ENCODE measurements around the gene FOSB. TPM values are rescaled to one million over a fixed set of nuclear protein-coding genes. Genes with fewer than 3 reads are reported as not detected.

FOSB gene
- total and polyA plus RNA-seq, 5 donors: 1.6 to 57.8 (median 8.4) TPM

- intact Hi-C loops (cut with DNase I): loop anchor here in 1 of 4 donors (2.0 kb wide), 1 partner anchor 15 kb away; the partner anchor contains the start of gene FOSB
- Histone ChIP-seq H3K4me3 (ENCODE audit: low read length) (no peak overlapping the region), H3K27me3 (ENCODE audit: control insufficient read depth, insufficient read depth) (no peaks in the 10 kb centered on the region), H3K4me1 (ENCODE audit: control insufficient read depth, insufficient read depth, low read length) (no peaks in the 10 kb centered on the region), H3K9me3 (ENCODE audit: control insufficient read depth, low read length) (no peaks in the 10 kb centered on the region), H3K27ac (ENCODE audit: low read length) (peak overlapping the region; percentile 38)
- ATAC-seq (no peak), DNase-seq (peak in 2 of 3 donors; percentile 19 to 37)
- 78% methylated on average over 12 of the region's 12 CpGs for WGBS
These were observed 15.9 kb upstream of the FOSB start for GRCh38 chr19:45451850-45452387.

GRCh38 chr19:45455707-45456499, 11.9 kb upstream of the FOSB start:
- H3K4me3 ChIP-seq (ENCODE audit: low read length): no peak overlapping the region
- 12% methylated on average over 27 of the region's 27 CpGs for WGBS
- ATAC-seq: peak; percentile 90 to 93

DNA sequence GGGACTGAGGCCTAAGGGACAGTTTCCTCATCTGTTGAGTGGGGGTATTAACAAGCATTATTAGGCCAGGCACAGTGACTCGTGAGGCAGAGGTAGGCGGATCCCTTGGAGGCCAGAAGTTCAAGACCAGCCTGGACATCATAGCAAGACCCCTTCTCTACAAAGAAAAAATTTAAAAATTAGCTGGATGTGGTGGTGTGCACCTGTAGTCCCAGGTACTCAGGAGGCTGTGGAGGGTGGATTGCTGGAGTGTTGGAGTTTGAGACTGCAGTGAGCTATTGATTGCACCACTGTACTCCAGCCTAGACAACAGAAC, 11.3 kb upstream of the FOSB start:
- ATAC-seq: no peak
- 71% methylated on average over 2 of the region's 2 CpGs for WGBS
- intact Hi-C loops (cut with DNase I): no loop called here
- Histone ChIP-seq H3K4me1 (ENCODE audit: control insufficient read depth, insufficient read depth, low read length) (no peaks in the 10 kb centered on the region), H3K4me3 (ENCODE audit: low read length) (no peak overlapping the region), H3K27ac (ENCODE audit: low read length) (peak overlapping the region; percentile 65), H3K27me3 (ENCODE audit: control insufficient read depth, insufficient read depth) (no peaks in the 10 kb centered on the region), H3K9me3 (ENCODE audit: control insufficient read depth, low read length) (no peaks in the 10 kb centered on the region)
- no peak for DNase-seq

More at GRCh38 chr19:45455707-45456499, 11.9 kb upstream of the FOSB start:
- Histone ChIP-seq H3K9me3 (ENCODE audit: control insufficient read depth, low read length) (no peaks in the 10 kb centered on the region), H3K4me1 (ENCODE audit: control insufficient read depth, insufficient read depth, low read length) (no peaks in the 10 kb centered on the region), H3K27me3 (ENCODE audit: control insufficient read depth, insufficient read depth) (no peaks in the 10 kb centered on the region), H3K27ac (ENCODE audit: low read length) (peak overlapping the region; percentile 65)
- intact Hi-C loops (cut with DNase I): no loop called here
- DNase-seq: peak; percentile 93 to 94 (median 93)

GRCh38 chr19:45457776-45458175, 10.0 kb upstream of the FOSB start:
- DNase-seq: peak in 2 of 3 donors; percentile 11 to 20
- Histone ChIP-seq H3K27me3 (ENCODE audit: control insufficient read depth, insufficient read depth) (no peaks in the 10 kb centered on the region), H3K9me3 (ENCODE audit: control insufficient read depth, low read length) (no peaks in the 10 kb centered on the region), H3K4me1 (ENCODE audit: control insufficient read depth, insufficient read depth, low read length) (no peaks in the 10 kb centered on the region), H3K27ac (ENCODE audit: low read length) (no peak overlapping the region), H3K4me3 (ENCODE audit: low read length) (no peak overlapping the region)
- no peak for ATAC-seq
- intact Hi-C loops (cut with DNase I): no loop called here

- H3K27me3 ChIP-seq (ENCODE audit: control insufficient read depth, insufficient read depth): no peaks in the 10 kb centered on the region
- ATAC-seq (no peak), DNase-seq (no peak)
- no peak overlapping the region for H3K4me3 ChIP-seq (ENCODE audit: low read length)
- 61% methylated on average over 8 of the region's 8 CpGs for WGBS
- intact Hi-C loops (cut with DNase I): no loop called here
- no peaks in the 10 kb centered on the region for H3K4me1 ChIP-seq (ENCODE audit: control insufficient read depth, insufficient read depth, low read length)
- no peaks in the 10 kb centered on the region for H3K9me3 ChIP-seq (ENCODE audit: control insufficient read depth, low read length)
- H3K27ac ChIP-seq (ENCODE audit: low read length): no peak overlapping the region
These were observed 6.9 kb upstream of the FOSB start for GRCh38 chr19:45460807-45461347.

GRCh38 chr19:45462174-45462573, 5.6 kb upstream of the FOSB start:
- Histone ChIP-seq H3K4me1 (ENCODE audit: control insufficient read depth, insufficient read depth, low read length) (no peaks in the 10 kb centered on the region), H3K27me3 (ENCODE audit: control insufficient read depth, insufficient read depth) (no peaks in the 10 kb centered on the region), H3K9me3 (ENCODE audit: control insufficient read depth, low read length) (no peaks in the 10 kb centered on the region), H3K4me3 (ENCODE audit: low read length) (no peak overlapping the region), H3K27ac (ENCODE audit: low read length) (no peak overlapping the region)
- intact Hi-C loops (cut with DNase I): no loop called here
- WGBS: 55% methylated on average over 4 of the region's 4 CpGs
- DNase-seq (no peak), ATAC-seq (no peak)

GRCh38 chr19:45463241-45463640, 4.6 kb upstream of the FOSB start:
- 72% methylated on average over 4 of the region's 4 CpGs for WGBS
- no peak for ATAC-seq

DNA sequence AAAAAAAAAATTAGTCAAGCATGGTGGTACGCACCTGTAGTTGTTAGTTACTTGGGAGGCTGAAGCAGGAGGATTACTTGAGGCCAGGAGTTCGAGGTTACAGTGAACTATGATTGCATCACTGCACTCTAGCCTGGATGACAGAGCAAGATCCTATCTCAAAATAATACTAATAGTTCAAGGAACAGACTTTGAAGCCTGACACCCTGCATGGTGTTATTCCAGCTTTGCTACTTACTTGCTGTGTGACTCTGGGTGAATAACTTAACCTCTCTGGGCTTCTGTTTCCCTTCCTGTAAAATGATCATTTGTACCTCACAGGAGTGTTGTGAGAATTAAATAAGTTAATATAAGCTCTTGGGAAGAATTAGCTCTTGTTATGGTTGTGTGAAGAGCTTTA, 3.5 kb upstream of the FOSB start:
- DNase-seq (no peak), ATAC-seq (no peak)
- intact Hi-C loops (cut with DNase I): no loop called here
- Histone ChIP-seq H3K9me3 (ENCODE audit: control insufficient read depth, low read length) (no peaks in the 10 kb centered on the region), H3K27me3 (ENCODE audit: control insufficient read depth, insufficient read depth) (no peaks in the 10 kb centered on the region), H3K4me1 (ENCODE audit: control insufficient read depth, insufficient read depth, low read length) (no peaks in the 10 kb centered on the region), H3K4me3 (ENCODE audit: low read length) (no peak overlapping the region), H3K27ac (ENCODE audit: low read length) (no peak overlapping the region)
- 85% methylated on average over 2 of the region's 2 CpGs for whole genome bisulfite sequencing

More at GRCh38 chr19:45463241-45463640, 4.6 kb upstream of the FOSB start:
- DNase-seq: no peak
- H3K9me3 ChIP-seq (ENCODE audit: control insufficient read depth, low read length): no peaks in the 10 kb centered on the region
- intact Hi-C loops (cut with DNase I): no loop called here
- H3K4me1 ChIP-seq (ENCODE audit: control insufficient read depth, insufficient read depth, low read length): no peaks in the 10 kb centered on the region
- no peaks in the 10 kb centered on the region for H3K27me3 ChIP-seq (ENCODE audit: control insufficient read depth, insufficient read depth)
- no peak overlapping the region for H3K27ac ChIP-seq (ENCODE audit: low read length)
- no peak overlapping the region for H3K4me3 ChIP-seq (ENCODE audit: low read length)

DNA sequence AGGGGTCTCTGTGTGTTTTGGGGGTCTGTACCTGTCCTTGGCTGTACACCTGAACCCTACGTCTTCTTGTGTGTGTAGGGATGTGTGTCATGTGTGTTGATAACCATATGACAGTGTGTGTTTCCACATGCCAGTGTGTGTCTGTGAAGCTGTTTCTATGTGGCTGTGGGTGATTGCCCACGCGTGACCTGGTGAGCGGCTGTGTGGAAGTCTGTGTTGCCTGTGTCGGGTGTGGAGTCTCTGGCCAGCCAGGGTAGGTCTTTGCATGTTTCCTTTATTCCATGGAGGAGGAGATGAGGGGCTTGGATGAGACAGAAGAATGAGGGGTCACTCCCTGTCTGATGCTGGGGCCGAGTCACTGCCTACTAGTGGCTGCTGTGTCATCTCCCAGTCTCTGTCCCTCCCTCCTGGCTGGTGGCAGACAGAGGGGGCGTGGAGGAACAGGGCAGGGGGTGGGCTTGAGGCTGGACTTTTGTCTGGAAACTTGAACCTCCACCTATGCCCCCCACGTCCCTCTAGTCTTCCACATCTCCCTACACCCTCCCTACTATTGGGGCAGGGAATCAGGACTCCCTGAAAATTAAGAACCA, 2.8 kb upstream of the FOSB start:
- DNase-seq: no peak
- H3K27ac ChIP-seq (ENCODE audit: low read length): no peak overlapping the region
- no peak overlapping the region for H3K4me3 ChIP-seq (ENCODE audit: low read length)
- no peaks in the 10 kb centered on the region for H3K9me3 ChIP-seq (ENCODE audit: control insufficient read depth, low read length)
- H3K27me3 ChIP-seq (ENCODE audit: control insufficient read depth, insufficient read depth): no peaks in the 10 kb centered on the region
- intact Hi-C loops (cut with DNase I): no loop called here
- WGBS: 64% methylated on average over 8 of the region's 8 CpGs
- no peak for ATAC-seq
- H3K4me1 ChIP-seq (ENCODE audit: control insufficient read depth, insufficient read depth, low read length): no peaks in the 10 kb centered on the region

- H3K4me1 ChIP-seq (ENCODE audit: control insufficient read depth, insufficient read depth, low read length): no peaks in the 10 kb centered on the region
- intact Hi-C loops (cut with DNase I): loop anchor here in 1 of 4 donors (2.0 kb wide), 1 partner anchor 16 kb away; no protein-coding TSS in a partner anchor
These were observed 711 bp upstream of the FOSB start for GRCh38 chr19:45467115-45467455.

GRCh38 chr19:45468159-45468651, 409 bp downstream of the FOSB start:
- no peaks in the 10 kb centered on the region for H3K9me3 ChIP-seq (ENCODE audit: control insufficient read depth, low read length)
- H3K4me1 ChIP-seq (ENCODE audit: control insufficient read depth, insufficient read depth, low read length): no peaks in the 10 kb centered on the region
- peak overlapping the region; percentile 49 for H3K27ac ChIP-seq (ENCODE audit: low read length)
- intact Hi-C loops (cut with DNase I): no loop called here
- WGBS: under 1% methylated on average over 31 of the region's 31 CpGs
- peak overlapping the region; percentile 45 for H3K4me3 ChIP-seq (ENCODE audit: low read length)
- DNase-seq: peak; percentile 46 to 73 (median 59)
- no peaks in the 10 kb centered on the region for H3K27me3 ChIP-seq (ENCODE audit: control insufficient read depth, insufficient read depth)
- ATAC-seq: peak in 1 of 2 donors; percentile 4

More at GRCh38 chr19:45467115-45467455, 711 bp upstream of the FOSB start:
- no peaks in the 10 kb centered on the region for H3K27me3 ChIP-seq (ENCODE audit: control insufficient read depth, insufficient read depth)
- peak overlapping the region; percentile 34 for H3K27ac ChIP-seq (ENCODE audit: low read length)
- H3K9me3 ChIP-seq (ENCODE audit: control insufficient read depth, low read length): no peaks in the 10 kb centered on the region
- WGBS: 2% methylated on average over 11 of the region's 11 CpGs
- ATAC-seq: no peak
- DNase-seq: no peak
- peak overlapping the region; percentile 45 for H3K4me3 ChIP-seq (ENCODE audit: low read length)

Measured in right cardiac atrium (tissue), 5 donors.